Esophagus squamous epithelium (tissue), 4 donors: Measurements from ENCODE around the gene SH3RF1.

Experiments used
- POLR2A ChIP-seq, 4 donors: fragments of 450-650 bp; IDR thresholded peaks; one replicate each; pipeline ENCODE4 v1.6.1; 2017; ENCODE audit warnings: antibody characterized with exemption in 4 of 4, mild to moderate bottlenecking in 4 of 4, moderate library complexity in 3 of 4
- TF ChIP-seq, protein P1 (sequence below), 6 experiments: fragments of 450-650 bp in 4 of 6; fragments of 200-600 bp in 2 of 6; sonication (generic) in 2 of 6; IDR thresholded peaks; one replicate each; pipeline ENCODE4 v1.5.1; 2016 to 2019; ENCODE audit warnings: antibody characterized with exemption in 6 of 6, mild to moderate bottlenecking in 4 of 6, moderate library complexity in 4 of 6

GRCh38 chr4:169137558-169137920, 133.2 kb downstream of the SH3RF1 start:
- TF ChIP-seq, protein P1, sequence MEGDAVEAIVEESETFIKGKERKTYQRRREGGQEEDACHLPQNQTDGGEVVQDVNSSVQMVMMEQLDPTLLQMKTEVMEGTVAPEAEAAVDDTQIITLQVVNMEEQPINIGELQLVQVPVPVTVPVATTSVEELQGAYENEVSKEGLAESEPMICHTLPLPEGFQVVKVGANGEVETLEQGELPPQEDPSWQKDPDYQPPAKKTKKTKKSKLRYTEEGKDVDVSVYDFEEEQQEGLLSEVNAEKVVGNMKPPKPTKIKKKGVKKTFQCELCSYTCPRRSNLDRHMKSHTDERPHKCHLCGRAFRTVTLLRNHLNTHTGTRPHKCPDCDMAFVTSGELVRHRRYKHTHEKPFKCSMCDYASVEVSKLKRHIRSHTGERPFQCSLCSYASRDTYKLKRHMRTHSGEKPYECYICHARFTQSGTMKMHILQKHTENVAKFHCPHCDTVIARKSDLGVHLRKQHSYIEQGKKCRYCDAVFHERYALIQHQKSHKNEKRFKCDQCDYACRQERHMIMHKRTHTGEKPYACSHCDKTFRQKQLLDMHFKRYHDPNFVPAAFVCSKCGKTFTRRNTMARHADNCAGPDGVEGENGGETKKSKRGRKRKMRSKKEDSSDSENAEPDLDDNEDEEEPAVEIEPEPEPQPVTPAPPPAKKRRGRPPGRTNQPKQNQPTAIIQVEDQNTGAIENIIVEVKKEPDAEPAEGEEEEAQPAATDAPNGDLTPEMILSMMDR (IDR thresholded peaks at IDR 0.05): no peak
- TF ChIP-seq POLR2A (IDR thresholded peaks at IDR 0.05): no peak
